Pons (tissue), 1 donor: Measurements from ENCODE around the gene PLEKHM3.

Experiments used
- DNase-seq: peaks from one replicate; pipeline ENCODE4 v3.0.0-alpha.2; 2016; ENCODE audit warnings: low spot score

The PLEKHM3 gene

GRCh38 chr2:208025037-208025813 is at the start of gene PLEKHM3:
PLEKHM3 (minus strand) TSS chr2:208025527; CDS start chr2:208001639, 23,888 bp downstream.
- peak; percentile 77 for DNase-seq

GRCh38 chr2:208074610-208075356 is 49.5 kb upstream of the PLEKHM3 start:
- DNase-seq = no peak

DNA sequence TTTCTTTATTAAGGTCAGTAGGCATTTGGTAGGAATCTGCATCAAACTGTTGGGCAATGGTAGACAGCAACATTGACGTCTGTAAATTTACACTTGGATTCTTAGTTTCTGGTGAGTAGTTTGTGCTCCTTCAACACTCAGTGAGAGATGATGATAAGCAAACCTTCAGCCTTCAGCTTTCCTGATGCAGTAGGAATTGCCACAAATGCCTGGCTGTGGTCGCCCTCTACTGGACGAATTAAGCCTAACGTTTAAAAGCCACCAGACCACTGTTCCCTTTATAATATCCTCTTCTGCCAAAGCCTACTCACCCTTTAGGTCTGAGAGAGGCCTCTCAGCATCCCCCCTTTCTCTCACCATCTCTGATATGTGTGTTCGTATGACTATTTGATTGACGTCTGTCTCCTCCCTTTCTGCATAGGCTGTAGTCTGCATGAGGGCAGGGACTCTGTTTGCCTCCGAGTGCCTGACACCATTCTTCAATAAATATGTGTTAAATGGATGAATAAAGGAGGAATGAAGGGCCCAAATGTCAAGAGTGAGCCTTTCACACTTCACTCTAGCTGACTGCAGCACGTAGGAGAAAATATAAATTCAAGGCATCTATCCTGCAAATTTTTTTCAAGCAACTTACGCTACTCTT is 47.0 kb upstream of the PLEKHM3 start:
- peak; percentile 64 for DNase-seq

DNA sequence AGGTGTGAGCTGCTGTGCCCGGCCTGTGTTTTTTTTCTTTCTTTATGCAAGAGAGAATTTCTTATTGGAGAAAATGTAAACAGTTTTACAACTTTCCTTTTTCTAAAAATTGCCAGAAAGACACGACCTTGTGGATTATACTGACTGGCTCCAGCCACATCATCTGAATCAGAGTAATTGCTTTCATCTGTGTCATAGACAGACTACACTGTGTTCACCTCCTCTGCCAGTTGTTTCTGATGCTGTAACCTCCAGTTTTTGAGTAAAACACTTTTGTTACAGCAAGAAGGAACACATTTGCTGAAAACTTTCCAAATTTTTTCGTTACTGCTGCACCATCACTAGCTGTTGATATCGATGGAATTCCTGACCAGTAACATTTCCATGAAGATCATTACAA is 43.9 kb upstream of the PLEKHM3 start:
- DNase-seq = no peak

GRCh38 chr2:208066016-208066415 is 40.7 kb upstream of the PLEKHM3 start:
- DNase-seq = no peak

DNA sequence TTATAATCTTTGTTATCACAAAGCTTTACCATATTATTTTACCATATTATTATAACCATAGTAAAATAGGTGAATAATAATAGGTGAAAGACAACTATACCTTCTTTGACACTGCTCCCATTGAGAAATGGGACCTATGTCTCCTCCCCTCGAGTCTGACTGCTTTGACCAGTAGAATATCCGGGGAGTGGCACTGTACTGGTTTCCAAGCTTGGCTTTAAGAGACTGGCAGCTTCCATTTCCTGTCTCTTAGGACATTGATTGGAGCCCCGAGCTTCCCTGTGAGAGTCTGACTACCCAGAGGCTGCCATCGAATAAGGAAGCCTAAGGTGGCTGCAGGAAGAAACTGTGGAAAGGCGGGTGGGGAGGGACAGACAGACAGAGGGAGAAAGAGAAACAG is 40.1 kb upstream of the PLEKHM3 start:
- no peak for DNase-seq

DNA sequence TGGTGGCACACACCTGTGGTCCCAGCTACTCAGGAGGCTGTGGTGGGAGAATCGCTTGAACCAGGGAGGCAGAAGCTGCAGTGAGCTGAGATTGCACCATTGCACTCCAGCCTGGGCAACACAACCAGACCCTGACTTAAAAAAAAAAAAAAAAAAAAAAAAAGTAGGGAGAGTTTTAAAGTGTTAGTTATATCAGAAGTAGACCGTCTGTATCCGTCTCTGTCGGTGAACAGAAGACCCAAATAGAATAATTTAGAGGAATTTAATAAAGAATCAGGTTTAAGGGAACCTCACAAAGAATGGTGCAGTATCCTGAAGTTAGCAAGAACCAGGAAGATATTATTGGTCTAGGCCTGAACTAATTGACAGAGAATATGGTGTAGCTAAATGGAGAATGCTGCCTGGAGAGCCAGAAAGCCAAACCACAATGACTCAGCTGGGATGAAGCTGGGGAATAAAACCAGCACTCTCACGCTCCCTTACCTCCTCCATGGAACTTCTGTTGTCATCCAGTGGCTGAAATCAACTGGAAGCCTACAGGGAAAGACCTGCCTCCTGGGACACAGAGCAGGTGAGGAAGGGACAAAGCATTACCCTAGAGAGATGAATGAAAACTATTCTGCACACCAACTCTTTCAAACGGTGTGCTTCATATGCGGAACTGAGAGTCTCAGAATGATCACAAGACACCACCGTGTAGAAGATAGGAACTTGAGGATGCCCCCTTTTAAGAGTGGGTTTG is 39.1 kb upstream of the PLEKHM3 start:
- no peak for DNase-seq

DNA sequence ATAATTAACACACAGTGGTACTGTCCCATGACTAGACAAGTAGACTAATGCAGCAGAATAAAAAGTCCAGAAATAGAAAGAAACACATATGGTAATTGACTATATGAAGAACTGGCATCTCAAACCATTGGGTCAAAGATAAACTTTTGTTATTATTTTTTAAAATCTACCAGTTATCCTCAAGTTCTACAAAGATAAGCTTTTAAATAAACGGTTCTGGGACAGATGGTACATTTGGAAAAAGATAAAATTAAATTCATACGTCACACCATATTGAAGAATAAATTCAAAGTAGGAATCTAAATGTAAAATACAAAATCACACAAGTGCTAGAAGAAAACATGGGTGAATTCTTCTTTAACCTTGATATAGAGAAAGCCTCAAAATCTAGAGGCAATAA is 37.6 kb upstream of the PLEKHM3 start:
- no peak for DNase-seq

DNA sequence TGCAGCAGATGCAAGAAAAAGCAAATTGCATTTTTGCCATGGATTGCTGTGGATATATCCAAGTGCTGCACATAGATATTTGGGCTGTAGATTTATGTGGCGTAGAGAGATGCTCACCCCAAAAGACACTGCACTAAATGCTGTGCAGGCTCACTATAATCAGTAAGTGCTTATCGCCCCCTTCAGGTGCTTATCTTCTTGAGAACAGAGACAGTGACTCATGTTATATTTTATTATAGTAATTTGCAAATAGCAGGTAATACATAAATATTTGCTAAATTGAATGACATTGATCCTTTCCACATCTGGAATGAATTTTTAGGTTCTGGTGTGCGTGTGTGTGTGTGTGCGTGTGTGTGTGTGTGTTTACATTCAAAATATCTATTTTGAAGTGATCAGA is 36.8 kb upstream of the PLEKHM3 start:
- DNase-seq = peak; percentile 28

DNA sequence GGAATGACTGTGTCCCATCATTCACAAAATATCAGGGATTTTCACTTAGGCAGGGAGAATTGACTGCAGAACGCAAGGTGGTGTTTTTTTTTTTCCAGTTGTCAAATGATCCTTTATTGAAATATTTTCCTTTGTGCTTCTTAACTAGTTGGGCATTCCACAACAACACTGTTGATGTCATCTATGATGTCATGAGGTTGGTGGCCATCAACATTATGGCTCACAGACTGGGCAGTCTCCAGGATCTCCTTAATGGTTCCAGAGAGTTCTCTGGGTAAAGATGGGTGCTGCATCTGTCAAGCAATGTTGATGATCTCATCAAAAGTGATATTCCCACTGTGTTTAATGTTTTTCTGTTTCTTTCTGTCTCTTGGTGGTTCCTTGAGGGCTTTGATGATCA is 31.8 kb upstream of the PLEKHM3 start:
- no peak for DNase-seq

DNA sequence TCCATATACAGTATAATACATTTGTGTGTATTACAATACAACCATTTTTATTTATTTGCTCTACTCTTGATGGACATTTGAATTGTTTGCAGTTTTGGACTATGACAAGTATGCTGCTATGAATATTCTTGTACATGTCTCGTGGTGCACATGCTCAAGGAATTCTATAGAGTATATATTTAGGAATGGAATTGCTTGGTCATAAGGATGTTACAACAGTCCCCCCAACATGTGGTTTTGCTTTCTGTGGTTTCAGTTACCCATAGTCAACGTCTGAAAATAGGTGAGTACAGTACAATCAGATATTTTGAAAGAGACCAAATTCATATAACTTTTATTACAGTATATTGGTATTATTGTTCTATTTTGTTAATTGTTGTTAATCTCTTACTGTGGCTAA is 24.1 kb upstream of the PLEKHM3 start:
- DNase-seq = no peak

DNA sequence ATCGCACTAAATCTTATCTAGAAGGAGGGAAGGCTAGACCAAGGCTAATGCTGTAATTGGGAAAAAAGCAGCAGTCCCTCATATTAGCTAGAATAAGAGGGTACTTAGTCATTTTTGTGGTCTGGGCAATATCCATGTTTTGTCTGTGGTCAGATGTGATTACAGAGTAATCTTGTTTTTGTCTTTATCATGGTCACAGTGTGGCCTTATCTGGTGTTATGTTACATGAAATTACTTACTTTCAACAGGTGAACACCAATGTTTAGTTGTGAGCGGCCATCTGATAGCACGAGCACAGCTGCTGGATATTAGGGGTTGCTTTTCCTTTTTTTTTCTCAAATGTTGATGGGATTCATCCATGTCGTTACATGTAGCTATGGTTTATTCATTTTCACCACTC is 23.7 kb upstream of the PLEKHM3 start:
- DNase-seq = no peak

DNA sequence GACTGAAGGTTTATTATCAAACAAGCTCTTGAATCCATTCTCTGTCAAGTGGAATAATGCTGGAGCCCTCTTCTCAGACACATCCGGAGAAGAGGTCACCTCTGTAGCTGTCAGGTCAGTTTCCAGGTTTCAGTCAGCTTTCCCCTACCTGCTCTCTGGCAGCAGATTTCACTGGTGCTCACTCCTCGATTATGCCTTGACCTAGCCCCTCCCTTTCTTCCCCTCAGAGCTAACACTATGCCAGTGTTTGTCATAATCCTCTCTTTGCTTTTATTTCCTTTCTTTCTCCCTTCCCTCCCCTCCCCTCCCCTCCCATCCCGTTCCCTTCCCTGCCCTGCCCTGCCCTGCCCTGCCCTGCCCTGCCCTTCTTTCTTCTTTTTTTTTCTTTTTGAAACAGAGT is 22.5 kb upstream of the PLEKHM3 start:
- DNase-seq = no peak

- no peak for DNase-seq
Observed at GRCh38 chr2:208046686-208047085, 21.4 kb upstream of the PLEKHM3 start.

- DNase-seq = no peak
Observed at GRCh38 chr2:208042450-208042849, 17.1 kb upstream of the PLEKHM3 start.

DNA sequence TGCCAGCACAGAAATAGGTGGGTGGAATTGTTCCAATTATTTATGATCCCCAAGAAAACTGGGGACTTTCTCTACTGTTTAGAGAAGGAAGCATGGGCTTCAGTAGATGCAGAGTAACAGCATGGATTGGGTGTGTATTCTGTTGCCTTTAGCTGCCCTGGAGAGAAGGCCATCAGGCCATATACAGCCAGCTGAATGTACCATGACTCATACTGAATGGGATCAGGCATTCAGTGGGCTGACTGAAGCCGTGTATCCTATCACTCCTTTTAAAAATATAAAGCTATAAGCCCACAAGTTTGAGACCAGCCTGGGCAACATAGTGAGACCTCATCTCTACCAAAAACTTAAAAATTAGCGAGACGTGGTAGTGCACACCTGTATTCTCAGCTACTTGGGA is 16.7 kb upstream of the PLEKHM3 start:
- DNase-seq = no peak

GRCh38 chr2:208040199-208041171 is 15.2 kb upstream of the PLEKHM3 start:
- peak; percentile 68 for DNase-seq

DNA sequence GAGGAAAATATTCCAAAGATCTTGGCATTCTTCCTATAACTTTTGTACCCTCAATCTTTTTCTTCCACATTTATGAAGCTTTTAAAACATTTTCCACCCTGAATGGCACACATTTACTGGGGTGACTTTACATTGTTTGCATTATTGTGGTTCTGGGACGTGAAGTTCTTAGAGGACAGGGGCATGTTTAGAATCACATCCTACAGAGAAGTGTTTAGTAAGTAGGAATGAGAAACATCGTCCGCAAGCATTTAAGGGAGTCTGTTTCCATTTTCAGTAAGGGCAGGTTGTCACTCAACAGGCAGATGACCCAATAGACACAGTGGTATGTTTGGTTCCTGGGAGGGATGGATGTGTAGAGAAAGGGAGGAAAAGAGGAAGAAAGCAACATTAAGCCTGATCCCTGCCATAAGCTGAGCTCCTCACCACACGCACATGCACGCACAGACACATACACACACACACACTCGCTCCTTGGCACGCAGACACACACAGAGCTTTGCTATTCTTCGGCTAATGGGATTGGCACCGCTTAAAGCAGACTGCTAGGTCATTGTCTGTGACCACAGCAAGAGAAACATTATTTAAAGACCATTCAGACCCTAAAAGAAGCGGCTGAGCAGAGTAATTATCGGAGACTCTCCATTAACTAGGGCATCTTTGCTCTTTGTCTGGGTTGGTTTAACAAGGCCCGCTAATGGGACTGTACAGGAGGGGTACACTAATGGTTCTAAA is 14.2 kb upstream of the PLEKHM3 start:
- DNase-seq = no peak

- DNase-seq = no peak
Observed at GRCh38 chr2:208037564-208038487, 12.5 kb upstream of the PLEKHM3 start.
